NCI-H2107 treated with DMSO at 0.1 percent for 48 hours (cell line): ENCODE results near the gene EYA3.
"Not testable (repeated sequence)": the region's sequence is repeated elsewhere in the genome, so short reads cannot be mapped to it uniquely, and the experiment has no call there.

Experiments
- DNase-seq: peaks from one replicate; lab custom pipeline; 2025; ENCODE audit not compliant: unreplicated experiment; lab: John Stamatoyannopoulos, UW

EYA3 gene

GRCh38 chr1:28028873-28029654, 59.3 kb downstream of the EYA3 start:
- DNase-seq, result no peak

- DNase-seq, result peak; percentile 90
These were observed 60.8 kb downstream of the EYA3 start for GRCh38 chr1:28027660-28028059.

GRCh38 chr1:28027238-28027637, 61.2 kb downstream of the EYA3 start:
- DNase-seq, result no peak

GRCh38 chr1:28026329-28026728, 62.1 kb downstream of the EYA3 start:
- DNase-seq, result no peak

- DNase-seq, result no peak
These were observed 67.3 kb downstream of the EYA3 start for GRCh38 chr1:28021064-28021463.

GRCh38 chr1:28010969-28011368, 77.4 kb downstream of the EYA3 start:
- no peak for DNase-seq

GRCh38 chr1:28003117-28003516, 85.3 kb downstream of the EYA3 start:
- not testable (repeated sequence) for DNase-seq

GRCh38 chr1:28002600-28002999, 85.8 kb downstream of the EYA3 start:
- no peak for DNase-seq

- no peak for DNase-seq
These were observed 89.4 kb downstream of the EYA3 start for GRCh38 chr1:27999055-27999454.

- not testable (repeated sequence) for DNase-seq
These were observed 93.9 kb downstream of the EYA3 start for GRCh38 chr1:27994526-27994925.

- DNase-seq, result no peak
These were observed 94.3 kb downstream of the EYA3 start for GRCh38 chr1:27994060-27994459.

GRCh38 chr1:27993241-27993640, 95.2 kb downstream of the EYA3 start:
- no peak for DNase-seq

- no peak for DNase-seq
These were observed 96.1 kb downstream of the EYA3 start for GRCh38 chr1:27992276-27992675.

GRCh38 chr1:27990920-27991537, 97.4 kb downstream of the EYA3 start:
- DNase-seq, result no peak

- DNase-seq, result no peak
These were observed 107.3 kb downstream of the EYA3 start for GRCh38 chr1:27981145-27981544.

- no peak for DNase-seq
These were observed 108.1 kb downstream of the EYA3 start for GRCh38 chr1:27980216-27980845.

GRCh38 chr1:27979859-27980201, 108.6 kb downstream of the EYA3 start:
- no peak for DNase-seq

GRCh38 chr1:27979151-27979858, 109.1 kb downstream of the EYA3 start:
- DNase-seq, result peak; percentile 50

GRCh38 chr1:27974417-27974781, 114.0 kb downstream of the EYA3 start:
- DNase-seq, result no peak

- DNase-seq, result no peak
These were observed 114.5 kb downstream of the EYA3 start for GRCh38 chr1:27973771-27974416.

- DNase-seq, result no peak
These were observed 116.3 kb downstream of the EYA3 start for GRCh38 chr1:27972141-27972540.
